ENCODE results near the gene EFCAB6.

- no peak for TF ChIP-seq CTCF (conservative IDR thresholded peaks at IDR 0.05)
- no peak for TF ChIP-seq EZH2 (IDR thresholded peaks at IDR 0.05; ENCODE audit: low read depth)
Observed at GRCh38 chr22:43625242-43625641, 186.9 kb downstream of the EFCAB6 start.

Measured in PC-9 (cell line).